Endothelial cell of umbilical vein (primary cell): ENCODE measurements around the gene KATNAL1. TPM values are rescaled to one million over a fixed set of nuclear protein-coding genes. Genes with fewer than 3 reads are reported as not detected.

ENCODE experiments used
- BruUV-seq: library from RNA; stranded (reverse); fragments of 400-500 nt; replicated peaks from 2 replicates; lab custom pipeline; 2021; lab: Mats Ljungman, UMichigan
- CTCF ChIA-PET: fragments of 300-600, 350-600 bp; sonication (Branson Sonifier 250); formaldehyde crosslinking; loops from one replicate; lab custom pipeline; 2021; ENCODE audit warnings: antibody characterized with exemption, inconsistent platforms; lab: Charles Lee
- POLR2A ChIA-PET: fragments of 300-600, 350-600 bp; sonication (Branson Sonifier 250); formaldehyde crosslinking; loops from one replicate; lab custom pipeline; 2021; ENCODE audit warnings: antibody characterized with exemption, inconsistent platforms; lab: Charles Lee
- DNase-seq: peaks from one replicate; pipeline ENCODE4 v3.0.0-alpha.2; 2011; ENCODE audit warnings: low read depth, low spot score
- FAIRE-seq: peaks from 2 replicates; lab custom pipeline; 2011; peaks lifted over from hg19 to GRCh38; lab: Jason Lieb, UNC
- H2AFZ ChIP-seq: 2 replicates; pipeline ENCODE4 v1.6.0; 2012; ENCODE audit warnings: low read depth, low read length, control low read depth, inconsistent platforms
- H3K27ac ChIP-seq: 2 replicates; pipeline ENCODE4 v1.5.1; 2011; ENCODE audit warnings: low read depth, mild to moderate bottlenecking, control low read depth, low read length, moderate library complexity; ENCODE audit not compliant: insufficient read depth
- H3K27me3 ChIP-seq, 2 experiments: 2 replicates each; pipeline versions ENCODE4 v1.6.0 to v1.6.1; 2011; ENCODE audit warnings: low read length in 2 of 2, mixed read lengths in 1 of 2; ENCODE audit not compliant: control insufficient read depth in 2 of 2, insufficient read depth in 2 of 2
- H3K36me3 ChIP-seq, 2 experiments: 2 replicates in 1 of 2; 3 replicates in 1 of 2; pipeline ENCODE4 v1.5.1; 2011; ENCODE audit warnings: low read length in 2 of 2, mild to moderate bottlenecking in 1 of 2, moderate library complexity in 1 of 2; ENCODE audit not compliant: control insufficient read depth in 2 of 2, insufficient read depth in 2 of 2; ENCODE audit errors: extremely low read depth in 1 of 2
- H3K4me1 ChIP-seq: 3 replicates; pipeline ENCODE4 v1.5.1; 2011; ENCODE audit warnings: mild to moderate bottlenecking, low read length; ENCODE audit not compliant: control insufficient read depth, insufficient read depth; ENCODE audit errors: extremely low read depth
- H3K4me2 ChIP-seq: 2 replicates; pipeline ENCODE4 v1.6.1; 2011; ENCODE audit warnings: low read length, control low read depth, mixed read lengths; ENCODE audit not compliant: insufficient read depth
- H3K4me3 ChIP-seq, 3 experiments: fragments of 200-600 bp in 1 of 3; sonication (generic), shearing (Covaris generic) in 1 of 3; replicated peaks in 1 of 3; 2 replicates each; pipeline ENCODE4 v1.5.1; 2011 to 2016; ENCODE audit warnings: control low read depth in 3 of 3, low read length in 3 of 3, mild to moderate bottlenecking in 2 of 3, inconsistent platforms in 1 of 3, low read depth in 1 of 3, moderate library complexity in 1 of 3; ENCODE audit not compliant: insufficient read depth in 1 of 3
- H3K79me2 ChIP-seq: 2 replicates; pipeline ENCODE4 v1.6.0; 2012; ENCODE audit warnings: low read length, inconsistent platforms; ENCODE audit not compliant: control insufficient read depth, insufficient read depth
- H3K9ac ChIP-seq: replicated peaks from 2 replicates; pipeline ENCODE3; 2011; ENCODE audit warnings: low read length, control low read depth; ENCODE audit not compliant: insufficient read depth; ENCODE audit errors: extremely low read depth
- H3K9me1 ChIP-seq: replicated peaks from 3 replicates; pipeline ENCODE4 v1.6.0; 2011; ENCODE audit warnings: mild to moderate bottlenecking, low read length; ENCODE audit not compliant: control insufficient read depth, insufficient read depth; ENCODE audit errors: extremely low read depth
- H3K9me3 ChIP-seq: replicated peaks from 2 replicates; pipeline ENCODE4 v1.5.1; 2012; ENCODE audit warnings: low read length, inconsistent platforms; ENCODE audit not compliant: control insufficient read depth, insufficient read depth
- H4K20me1 ChIP-seq: replicated peaks from 2 replicates; pipeline ENCODE3; 2011; ENCODE audit warnings: mild to moderate bottlenecking, low read length; ENCODE audit not compliant: control insufficient read depth, insufficient read depth; ENCODE audit errors: extremely low read depth
- FOS ChIP-seq: IDR thresholded peaks from 2 replicates; pipeline ENCODE4 v1.6.1; 2011; ENCODE audit warnings: mild to moderate bottlenecking, low read length, moderate library complexity, borderline replicate concordance; ENCODE audit not compliant: insufficient read depth
- GATA2 ChIP-seq: IDR thresholded peaks from 2 replicates; pipeline ENCODE4 v1.7.0; 2011; ENCODE audit warnings: low read depth, mild to moderate bottlenecking, moderate library complexity, mixed read lengths, low read length; ENCODE audit not compliant: insufficient read length, insufficient read depth
- JUN ChIP-seq: IDR thresholded peaks from 2 replicates; pipeline ENCODE4 v1.6.1; 2011; ENCODE audit warnings: borderline replicate concordance, low read depth; ENCODE audit not compliant: insufficient read length, insufficient read depth
- dilution Hi-C: fragments of 300-500 bp; cut with MboI; formaldehyde crosslinking; loops from one replicate; pipeline ENCODE4 v1.15.0; 2019; ENCODE audit warnings: low sequenced_read_pairs; ENCODE audit not compliant: extremely low pct_ligation_motif_present
- intact Hi-C: fragments of 100-400 bp; cut with micrococcal nuclease; formaldehyde crosslinking; loops from one replicate; pipeline ENCODE4 v1.10.0; 2022
- polyA plus RNA-seq, 4 experiments: library from polyadenylated mRNA; depleted of rRNA in 3 of 4; stranded (reverse) in 3 of 4; unstranded in 1 of 4; fragments of >200 nt; gene quantifications; 2 replicates each; pipeline versions ENCODE4 v1.2.1 to v1.2.3, GENCODE V29; 2011 to 2012; ENCODE audit warnings: missing spikeins in 1 of 4
- total RNA-seq: library from RNA; stranded (reverse); gene quantifications from 2 replicates; pipeline ENCODE4 v1.2.3, GENCODE V29; 2021
- TF ChIP-seq, protein P1 (sequence below): IDR thresholded peaks from 2 replicates; pipeline ENCODE4 v1.6.1; 2011; ENCODE audit not compliant: insufficient read depth, insufficient read length

Gene KATNAL1
- total and polyA plus RNA-seq, 2 donors (not counting 3 experiments of a cell fraction or from before 2014, with no cell fraction given) = 7.2 to 49.2 TPM

DNA sequence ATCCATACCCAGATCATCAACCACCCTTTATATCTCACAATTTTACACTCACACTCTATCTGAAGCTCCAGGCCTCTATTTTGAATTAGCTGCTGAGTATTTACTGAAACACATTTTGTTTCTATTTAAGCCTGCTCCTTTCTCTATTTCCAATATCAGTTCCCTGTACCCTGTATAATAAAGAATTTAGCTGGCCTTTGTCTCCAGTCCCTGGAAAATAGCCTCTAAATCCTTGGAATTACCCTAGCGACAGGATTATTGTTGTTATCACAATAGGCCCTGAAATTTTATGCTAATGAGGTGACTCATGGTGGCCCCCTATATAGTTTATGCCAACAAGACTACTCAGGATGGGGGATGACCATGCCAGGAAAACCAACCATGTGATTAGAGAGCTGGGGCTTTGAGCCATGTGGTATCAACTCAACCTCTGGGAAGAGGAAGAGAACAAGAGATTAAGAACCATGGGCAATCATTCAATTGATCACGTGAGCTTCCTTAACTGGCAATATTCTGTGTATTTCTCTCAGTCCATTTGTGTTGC is 72.7 kb downstream of the KATNAL1 start:
- Histone ChIP-seq H3K9ac (no peak overlapping the region), H3K27me3 (no peaks in the 10 kb centered on the region), H3K9me3 (no peaks in the 10 kb centered on the region), H3K4me3 (no peak overlapping the region), H2AFZ (no peak overlapping the region), H3K79me2 (no peaks in the 10 kb centered on the region), H4K20me1 (no peaks in the 10 kb centered on the region), H3K4me1 (no peaks in the 10 kb centered on the region), H3K9me1 (no peaks in the 10 kb centered on the region), H3K4me2 (no peak overlapping the region), H3K36me3 (peaks cover 2 to 5% of the 10 kb centered on the region in 2 experiments), H3K27ac (peak overlapping the region; percentile 10)
- peak; percentile 56 for TF ChIP-seq JUN
- TF ChIP-seq, protein P1, sequence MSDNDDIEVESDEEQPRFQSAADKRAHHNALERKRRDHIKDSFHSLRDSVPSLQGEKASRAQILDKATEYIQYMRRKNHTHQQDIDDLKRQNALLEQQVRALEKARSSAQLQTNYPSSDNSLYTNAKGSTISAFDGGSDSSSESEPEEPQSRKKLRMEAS = peak; percentile 64
- no peak for TF ChIP-seq FOS
- FAIRE-seq = no peak
- intact Hi-C loops = no loop called here
- ChIA-PET POLR2A (no interaction called here), CTCF (interaction anchor here (0.9 to 1.3 kb wide), 3 partner anchors 10 to 58 kb away, joined by 3 to 5 read pairs (median 3); no protein-coding TSS in a partner anchor)
- dilution Hi-C loops = no loop called here
- peak; percentile 75 for DNase-seq
- BruUV-seq = no TSS peak

DNA sequence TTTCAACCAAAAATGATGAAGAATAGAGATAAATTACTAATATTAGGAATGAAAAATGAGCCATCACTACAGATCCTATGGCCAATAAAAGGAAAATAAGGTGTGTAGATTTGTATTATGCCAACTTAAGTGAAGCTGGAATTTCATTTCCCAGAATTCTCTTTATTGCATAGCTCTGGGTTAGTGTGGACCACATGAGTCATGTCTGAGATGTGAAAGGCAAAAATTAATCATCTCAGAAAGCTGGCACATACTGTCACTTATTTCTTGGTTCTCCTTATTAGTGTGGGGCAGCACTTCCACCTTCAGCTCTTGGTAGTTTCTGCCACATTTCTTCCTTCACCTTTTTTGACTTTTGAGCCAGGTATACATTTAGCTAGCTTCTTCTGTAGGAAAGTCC is 82.6 kb downstream of the KATNAL1 start:
- H3K9me3 ChIP-seq = no peaks in the 10 kb centered on the region
- H3K36me3 ChIP-seq = peaks cover 2 to 8% of the 10 kb centered on the region in 2 experiments
- H3K27me3 ChIP-seq = no peaks in the 10 kb centered on the region
- BruUV-seq = no TSS peak
- CTCF ChIA-PET = interaction anchor here (1.3 to 1.8 kb wide), 4 partner anchors 10 to 92 kb away, joined by 5 read pairs; no protein-coding TSS in a partner anchor
- H3K27ac ChIP-seq = no peak overlapping the region
- H3K4me2 ChIP-seq = no peak overlapping the region
- no peak for FAIRE-seq
- POLR2A ChIA-PET = no interaction called here
- TF ChIP-seq GATA2 (no peak), FOS (peak; percentile 72)
- no peaks in the 10 kb centered on the region for H3K4me1 ChIP-seq
- H2AFZ ChIP-seq = no peak overlapping the region
- H4K20me1 ChIP-seq = no peaks in the 10 kb centered on the region
- H3K79me2 ChIP-seq = peaks cover 2% of the 10 kb centered on the region
- no peak overlapping the region for H3K9ac ChIP-seq
- intact Hi-C loops (no loop called here), dilution Hi-C loops (no loop called here)
- H3K4me3 ChIP-seq = no peak overlapping the region
- peak; percentile 10 for DNase-seq
- no peaks in the 10 kb centered on the region for H3K9me1 ChIP-seq
